Keratinocyte (primary cell): ENCODE data around the gene PLCL1. TPM values are rescaled to one million over a fixed set of nuclear protein-coding genes. Genes with fewer than 3 reads are reported as not detected.

ENCODE experiments used
- DNase-seq: peaks from one replicate; pipeline ENCODE4 v3.0.0-alpha.2; 2011; ENCODE audit warnings: low read depth, missing footprints, low spot score
- FAIRE-seq: peaks from 2 replicates; lab custom pipeline; 2011; peaks lifted over from hg19 to GRCh38; lab: Jason Lieb, UNC
- H2AFZ ChIP-seq: 2 replicates; pipeline ENCODE4 v1.6.0; 2012; ENCODE audit warnings: low read length, control low read depth, inconsistent platforms; ENCODE audit not compliant: control insufficient read depth
- H3K27ac ChIP-seq: 2 replicates; pipeline ENCODE4 v1.5.1; 2011; ENCODE audit warnings: low read length; ENCODE audit not compliant: control insufficient read depth, insufficient read depth
- H3K27me3 ChIP-seq: 3 replicates; pipeline ENCODE4 v1.6.0; 2011; ENCODE audit warnings: low read length; ENCODE audit not compliant: control insufficient read depth, insufficient read depth; ENCODE audit errors: extremely low read depth
- H3K36me3 ChIP-seq, 2 experiments: 2 replicates in 1 of 2; 3 replicates in 1 of 2; pipeline ENCODE4 v1.5.1; 2011; ENCODE audit warnings: low read length in 2 of 2, mild to moderate bottlenecking in 1 of 2; ENCODE audit not compliant: control insufficient read depth in 2 of 2, insufficient read depth in 2 of 2; ENCODE audit errors: extremely low read depth in 1 of 2
- H3K4me1 ChIP-seq: 3 replicates; pipeline ENCODE4 v1.5.1; 2011; ENCODE audit warnings: low read length; ENCODE audit not compliant: control insufficient read depth, insufficient read depth; ENCODE audit errors: extremely low read depth
- H3K4me2 ChIP-seq: 3 replicates; pipeline ENCODE4 v1.6.0; 2011; ENCODE audit warnings: low read depth, low read length; ENCODE audit not compliant: control insufficient read depth, insufficient read depth; ENCODE audit errors: extremely low read depth
- H3K4me3 ChIP-seq, 3 experiments: fragments of 200-600 bp in 1 of 3; sonication (generic) in 1 of 3; 2 replicates in 2 of 3; 3 replicates in 1 of 3; pipeline ENCODE4 v1.5.1; 2011 to 2016; ENCODE audit warnings: low read length in 3 of 3, mild to moderate bottlenecking in 3 of 3, control low read depth in 2 of 3, inconsistent platforms in 1 of 3, low read depth in 1 of 3, mixed read lengths in 1 of 3, mixed run types in 1 of 3, moderate library complexity in 1 of 3; ENCODE audit not compliant: control insufficient read depth in 2 of 3, insufficient read depth in 2 of 3; ENCODE audit errors: extremely low read depth in 1 of 3
- H3K79me2 ChIP-seq: 2 replicates; pipeline ENCODE4 v1.6.0; 2012; ENCODE audit warnings: low read length; ENCODE audit not compliant: control insufficient read depth, insufficient read depth
- H3K9ac ChIP-seq: 3 replicates; pipeline ENCODE4 v1.6.0; 2011; ENCODE audit warnings: low read length; ENCODE audit not compliant: control insufficient read depth, insufficient read depth; ENCODE audit errors: extremely low read depth
- H3K9me1 ChIP-seq: 3 replicates; pipeline ENCODE4 v1.6.0; 2011; ENCODE audit warnings: low read length; ENCODE audit not compliant: control insufficient read depth, insufficient read depth; ENCODE audit errors: extremely low read depth
- H3K9me3 ChIP-seq: 2 replicates; pipeline ENCODE4 v1.5.1; 2012; ENCODE audit warnings: low read depth, low read length; ENCODE audit not compliant: control insufficient read depth
- H4K20me1 ChIP-seq: 3 replicates; pipeline ENCODE4 v1.6.0; 2011; ENCODE audit warnings: low read length; ENCODE audit not compliant: control insufficient read depth, insufficient read depth; ENCODE audit errors: extremely low read depth
- CTCF ChIP-seq, 3 experiments: IDR thresholded peaks in 1 of 3; conservative IDR thresholded peaks in 1 of 3; optimal IDR thresholded peaks in 1 of 3; 2 replicates in 2 of 3; 3 replicates in 1 of 3; pipeline versions ENCODE3 to v1.5.1; 2011; ENCODE audit warnings: low read length in 3 of 3, mild to moderate bottlenecking in 3 of 3, moderate library complexity in 2 of 3, control low read depth in 1 of 3, inconsistent platforms in 1 of 3; ENCODE audit not compliant: insufficient read depth in 2 of 3; ENCODE audit errors: extremely low read depth in 1 of 3
- EZH2 ChIP-seq: IDR thresholded peaks from one replicate; pipeline ENCODE4 v1.6.1; 2012; ENCODE audit warnings: inconsistent platforms, mild to moderate bottlenecking, low read length, moderate library complexity
- dilution Hi-C: fragments of 300-500 bp; cut with MboI; formaldehyde crosslinking; loops from one replicate; pipeline ENCODE4 v1.7.0; 2020; ENCODE audit warnings: low sequenced_read_pairs; ENCODE audit not compliant: extremely low pct_ligation_motif_present
- polyA plus RNA-seq, 5 experiments: library from polyadenylated mRNA; depleted of rRNA in 3 of 5; stranded (reverse) in 3 of 5; stranded (forward) in 1 of 5; unstranded in 1 of 5; fragments of >200 nt; gene quantifications; 1 replicate in 1 of 5; 2 replicates in 3 of 5; 3 replicates in 1 of 5; pipeline versions ENCODE4 v1.2.1 to v1.2.3, GENCODE V29; 2011 to 2012; ENCODE audit warnings: missing spikeins in 2 of 5, low read depth in 1 of 5, low replicate concordance in 1 of 5

PLCL1 gene
- polyA plus RNA-seq, 1 donor (not counting 4 experiments of a cell fraction or from before 2014, with no cell fraction given) = 0.01 TPM

GRCh38 chr2:198012025-198012424, 207.6 kb downstream of the PLCL1 start:
- no peaks in the 10 kb centered on the region for H3K9me3 ChIP-seq
- H3K27ac ChIP-seq = no peak overlapping the region
- no peak for DNase-seq
- FAIRE-seq = no peak
- H3K27me3 ChIP-seq = no peaks in the 10 kb centered on the region
- H4K20me1 ChIP-seq = no peaks in the 10 kb centered on the region
- H3K36me3 ChIP-seq = no peaks in the 10 kb centered on the region
- dilution Hi-C loops = no loop called here
- no peaks in the 10 kb centered on the region for H3K4me1 ChIP-seq
- H2AFZ ChIP-seq = no peak overlapping the region
- H3K4me3 ChIP-seq = no peak overlapping the region
- H3K9me1 ChIP-seq = no peaks in the 10 kb centered on the region
- H3K9ac ChIP-seq = no peak overlapping the region
- no peaks in the 10 kb centered on the region for H3K79me2 ChIP-seq
- TF ChIP-seq CTCF (optimal IDR thresholded peaks at IDR 0.05 in 1 of 3, IDR thresholded peaks at IDR 0.05 in 1 of 3, conservative IDR thresholded peaks at IDR 0.05 in 1 of 3; ENCODE audit: extremely low read depth in 1 of 3, insufficient read depth in 2 of 3, low read length in 3 of 3) (no peak), EZH2 (no peak)
- H3K4me2 ChIP-seq = no peak overlapping the region

GRCh38 chr2:198016243-198016642, 211.8 kb downstream of the PLCL1 start:
- H3K36me3 ChIP-seq = no peaks in the 10 kb centered on the region
- no peaks in the 10 kb centered on the region for H4K20me1 ChIP-seq
- no peak for TF ChIP-seq CTCF (optimal IDR thresholded peaks at IDR 0.05 in 1 of 3, IDR thresholded peaks at IDR 0.05 in 1 of 3, conservative IDR thresholded peaks at IDR 0.05 in 1 of 3; ENCODE audit: extremely low read depth in 1 of 3, insufficient read depth in 2 of 3, low read length in 3 of 3)
- TF ChIP-seq EZH2 = no peak
- no peak overlapping the region for H3K9ac ChIP-seq
- no peak overlapping the region for H3K27ac ChIP-seq
- H3K4me1 ChIP-seq = no peaks in the 10 kb centered on the region
- no peak for FAIRE-seq
- H3K79me2 ChIP-seq = no peaks in the 10 kb centered on the region
- no peak overlapping the region for H2AFZ ChIP-seq
- no peaks in the 10 kb centered on the region for H3K27me3 ChIP-seq
- no peak overlapping the region for H3K4me3 ChIP-seq
- dilution Hi-C loops = no loop called here
- H3K4me2 ChIP-seq = no peak overlapping the region
- no peak for DNase-seq
- no peaks in the 10 kb centered on the region for H3K9me3 ChIP-seq
- H3K9me1 ChIP-seq = no peaks in the 10 kb centered on the region
